ENCODE measurements around the gene UROC1.

UROC1 gene

GRCh38 chr3:126519506-126520455 is 2.2 kb upstream of the UROC1 start:
- in situ Hi-C loops (cut with HindIII; ENCODE audit: low sequenced_read_pairs) = loop anchor here (5.0 to 10.0 kb wide), 2 partner anchors 143 to 595 kb away; no protein-coding TSS in a partner anchor

GRCh38 chr3:126518779-126519177 is 1.2 kb upstream of the UROC1 start:
- in situ Hi-C loops (cut with HindIII; ENCODE audit: low sequenced_read_pairs) = no loop called here

- in situ Hi-C loops (cut with HindIII; ENCODE audit: low sequenced_read_pairs) = no loop called here
Observed at GRCh38 chr3:126517986-126518778, 609 bp upstream of the UROC1 start.

DNA sequence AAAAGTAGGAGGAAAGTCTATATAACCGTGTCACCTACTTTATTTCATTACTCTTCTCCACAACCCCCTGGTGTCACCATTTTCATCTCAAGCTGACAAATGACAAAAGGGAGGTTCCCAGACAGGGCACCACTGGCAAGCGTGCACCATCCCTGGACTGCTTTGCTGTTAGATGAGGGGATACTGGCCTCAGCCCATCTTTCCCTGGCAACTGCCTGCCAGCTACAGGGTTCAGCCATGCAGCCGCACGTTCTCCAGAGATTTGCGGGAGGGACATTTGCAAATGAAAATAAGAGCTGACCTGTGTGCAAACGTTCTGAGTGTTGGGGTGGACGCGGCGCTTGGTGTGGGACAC is 660 bp downstream of the UROC1 start:
- in situ Hi-C loops (cut with HindIII; ENCODE audit: low sequenced_read_pairs) = no loop called here

- in situ Hi-C loops (cut with HindIII; ENCODE audit: low sequenced_read_pairs) = no loop called here
Observed at GRCh38 chr3:126516152-126516935, 1.2 kb downstream of the UROC1 start.

- in situ Hi-C loops (cut with HindIII; ENCODE audit: low sequenced_read_pairs) = no loop called here
Observed at GRCh38 chr3:126515066-126515706, 2.4 kb downstream of the UROC1 start.

GRCh38 chr3:126514161-126514560 is 3.4 kb downstream of the UROC1 start:
- in situ Hi-C loops (cut with HindIII; ENCODE audit: low sequenced_read_pairs) = no loop called here

GRCh38 chr3:126512916-126513650 is 4.5 kb downstream of the UROC1 start:
- in situ Hi-C loops (cut with HindIII; ENCODE audit: low sequenced_read_pairs) = no loop called here

DNA sequence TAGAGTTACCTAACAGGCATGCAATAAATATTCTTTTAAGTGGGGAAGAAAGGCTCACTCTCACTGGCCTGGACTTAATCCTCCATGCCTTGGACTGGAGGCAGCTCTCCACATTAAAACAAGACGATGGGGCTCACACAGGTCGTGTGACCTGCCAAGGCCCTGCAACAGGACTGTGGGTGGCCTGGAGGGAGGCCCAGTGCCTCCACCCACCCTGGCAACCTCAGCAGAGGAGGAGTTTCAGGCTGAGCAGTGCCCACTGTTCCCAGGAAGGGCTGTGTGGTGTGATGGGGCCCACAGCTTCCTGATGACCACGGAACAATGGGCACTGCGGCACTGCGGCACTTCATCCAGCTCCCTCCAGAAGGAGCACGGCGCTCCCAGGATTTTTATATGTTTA is 5.5 kb downstream of the UROC1 start:
- in situ Hi-C loops (cut with HindIII; ENCODE audit: low sequenced_read_pairs) = no loop called here

DNA sequence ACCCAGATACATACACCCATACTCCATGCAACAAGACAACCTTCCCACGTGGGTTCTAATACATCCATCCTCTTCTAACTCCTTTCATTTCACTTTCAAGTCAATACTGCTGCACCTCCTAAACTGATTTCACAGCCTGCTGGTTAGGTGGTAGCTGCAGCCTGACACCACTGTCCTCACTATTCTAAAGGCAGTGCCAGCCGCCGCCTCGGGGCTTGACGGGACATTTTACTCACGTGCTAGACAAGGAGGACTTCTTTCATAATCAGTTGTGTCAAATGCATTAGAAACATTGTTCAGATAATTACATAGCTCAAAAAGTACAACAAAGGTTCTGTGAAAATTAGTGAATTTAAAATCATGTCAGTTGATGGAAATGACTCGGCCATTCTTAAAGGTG is 6.3 kb downstream of the UROC1 start:
- in situ Hi-C loops (cut with HindIII; ENCODE audit: low sequenced_read_pairs) = no loop called here

GRCh38 chr3:126510308-126510910 is 7.2 kb downstream of the UROC1 start:
- in situ Hi-C loops (cut with HindIII; ENCODE audit: low sequenced_read_pairs) = no loop called here

DNA sequence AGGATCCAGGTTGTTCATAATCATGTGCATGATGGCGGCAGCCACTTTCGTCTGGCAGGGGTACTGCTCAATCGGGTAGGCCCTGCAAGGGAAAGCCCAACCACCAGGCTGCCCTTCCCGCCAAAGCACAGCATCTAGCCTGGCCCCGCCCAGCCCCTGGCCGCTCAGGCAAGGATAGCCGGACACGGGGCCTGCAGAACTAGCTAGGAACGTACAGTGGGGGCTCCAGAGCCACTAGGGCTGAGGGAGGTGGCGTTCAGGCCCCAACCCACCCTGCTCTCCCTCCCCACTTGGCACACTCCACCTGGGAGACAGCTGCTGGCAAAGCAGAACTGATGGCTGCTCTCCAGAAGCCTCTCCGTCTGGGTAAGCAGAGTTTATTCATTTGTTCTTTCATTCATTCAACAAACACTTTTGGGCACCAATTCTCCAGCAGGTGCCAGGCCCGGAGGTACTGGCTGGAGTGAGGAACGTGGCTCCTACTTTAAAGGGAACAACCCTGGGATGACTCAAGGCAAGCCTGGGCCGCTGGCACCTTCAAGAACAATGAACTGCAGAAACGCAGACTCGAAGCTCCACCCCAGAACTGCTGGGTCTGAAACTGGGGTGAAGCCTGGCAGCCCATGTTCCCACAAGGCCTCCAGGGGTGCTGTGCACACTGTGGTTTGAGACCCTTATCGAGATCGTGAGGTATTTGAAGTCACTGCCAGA is 7.8 kb downstream of the UROC1 start:
- in situ Hi-C loops (cut with HindIII; ENCODE audit: low sequenced_read_pairs) = no loop called here

DNA sequence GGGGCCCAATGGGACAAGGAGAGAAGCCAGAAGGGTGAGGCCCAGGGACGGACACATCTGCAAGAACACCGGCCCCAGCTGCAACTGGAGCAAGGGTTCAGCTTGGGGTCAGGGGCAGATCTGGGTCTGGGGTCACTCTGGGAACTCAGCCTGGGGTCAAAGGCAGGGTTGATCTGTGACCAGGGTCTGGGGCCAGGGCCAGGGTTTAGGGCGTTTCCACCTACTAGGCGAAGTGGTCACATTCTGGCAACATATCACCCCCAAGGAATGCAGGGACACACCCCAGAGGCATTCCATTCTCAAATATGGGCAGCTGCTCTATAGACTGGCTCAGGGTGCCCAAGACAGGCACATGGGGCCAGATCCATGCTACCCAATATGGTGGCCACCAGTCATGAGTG is 9.0 kb downstream of the UROC1 start:
- in situ Hi-C loops (cut with HindIII; ENCODE audit: low sequenced_read_pairs) = no loop called here

DNA sequence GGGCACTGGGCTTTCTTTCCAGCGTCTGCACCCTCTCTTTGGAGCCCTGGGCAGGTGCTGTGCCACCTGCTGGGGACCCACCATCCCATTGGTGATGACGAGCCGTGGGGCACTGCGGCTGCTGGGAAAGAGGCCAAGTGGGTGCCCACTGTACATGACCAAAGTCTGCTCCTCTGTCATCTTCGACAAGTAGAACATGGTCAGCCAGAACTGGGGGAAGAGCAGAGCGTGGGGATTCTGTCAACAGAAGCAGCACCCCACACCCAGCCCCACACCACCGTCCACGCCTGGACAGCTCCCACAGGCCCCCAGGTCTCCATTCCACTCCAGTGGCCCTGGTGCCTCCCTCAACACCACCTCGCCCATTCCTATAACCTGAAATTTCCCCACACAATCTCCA is 9.7 kb downstream of the UROC1 start:
- in situ Hi-C loops (cut with HindIII; ENCODE audit: low sequenced_read_pairs) = no loop called here

GRCh38 chr3:126503701-126504100 is 13.9 kb downstream of the UROC1 start:
- in situ Hi-C loops (cut with HindIII; ENCODE audit: low sequenced_read_pairs) = no loop called here

- in situ Hi-C loops (cut with HindIII; ENCODE audit: low sequenced_read_pairs) = no loop called here
Observed at GRCh38 chr3:126502656-126503055, 14.9 kb downstream of the UROC1 start.

DNA sequence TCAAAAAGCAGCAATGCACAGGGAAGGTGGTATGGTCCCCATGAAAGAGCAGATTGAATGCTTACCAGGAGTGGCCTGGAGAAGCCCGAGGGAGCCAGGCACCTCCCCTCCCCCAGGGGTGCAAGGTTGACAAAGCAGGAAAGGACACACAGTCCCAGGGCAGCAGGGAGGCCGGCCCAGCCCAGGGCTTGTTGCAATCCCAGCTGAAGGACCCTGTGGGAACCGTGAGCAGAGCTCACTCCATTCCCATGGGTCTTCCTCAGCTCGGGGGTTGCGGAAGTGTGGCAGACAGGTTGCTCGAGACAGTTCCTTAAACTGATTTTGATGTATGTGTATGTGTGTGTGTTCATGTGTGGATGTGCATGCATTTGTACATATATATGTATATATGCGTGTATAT is 15.8 kb downstream of the UROC1 start:
- in situ Hi-C loops (cut with HindIII; ENCODE audit: low sequenced_read_pairs) = no loop called here

DNA sequence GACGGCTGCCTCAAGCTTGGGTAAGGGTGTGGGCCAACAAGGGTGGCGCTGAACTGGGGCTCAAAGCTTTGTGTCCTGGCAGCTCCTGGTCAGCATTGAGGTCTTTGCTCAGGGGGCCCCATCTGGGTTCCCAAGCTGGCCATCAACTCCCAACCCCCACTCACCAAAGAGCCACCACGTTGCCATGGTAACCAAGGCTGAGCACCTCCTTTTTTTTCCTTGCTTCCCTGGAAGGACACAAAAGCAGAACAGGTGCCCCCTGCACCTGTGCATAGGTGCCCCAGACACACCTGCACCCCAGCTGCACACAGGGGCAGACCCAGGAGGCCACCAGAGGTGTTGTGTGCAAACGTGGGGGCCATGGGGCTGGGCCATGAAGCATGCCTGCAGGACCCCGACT is 16.5 kb downstream of the UROC1 start:
- in situ Hi-C loops (cut with HindIII; ENCODE audit: low sequenced_read_pairs) = no loop called here

- in situ Hi-C loops (cut with HindIII; ENCODE audit: low sequenced_read_pairs) = no loop called here
Observed at GRCh38 chr3:126500016-126500415, 17.6 kb downstream of the UROC1 start.
